DOHH2 (cell line): ENCODE results near the gene SLC46A2.

ENCODE experiments used
- H3F3A ChIP-seq: fragments of 200-600 bp; sonication (generic), shearing (Covaris generic); 2 replicates; pipeline ENCODE4 v1.6.0; 2016; ENCODE audit warnings: antibody characterized with exemption, mild to moderate bottlenecking; ENCODE audit not compliant: control insufficient read depth, insufficient read depth
- H3K27ac ChIP-seq: fragments of 200-600 bp; sonication (generic); 2 replicates; pipeline ENCODE4 v1.5.1; 2014; ENCODE audit warnings: low read depth, mild to moderate bottlenecking, low read length, moderate library complexity
- H3K27me3 ChIP-seq: fragments of 200-600 bp; sonication (generic); 2 replicates; pipeline ENCODE4 v1.6.1; 2014; ENCODE audit warnings: mild to moderate bottlenecking, low read length, mixed read lengths; ENCODE audit not compliant: control insufficient read depth
- H3K36me3 ChIP-seq: fragments of 200-600 bp; sonication (generic); 2 replicates; pipeline ENCODE4 v1.6.1; 2014; ENCODE audit warnings: mild to moderate bottlenecking, low read length, moderate library complexity, mixed read lengths; ENCODE audit not compliant: control insufficient read depth
- H3K4me1 ChIP-seq: fragments of 200-600 bp; sonication (generic); 2 replicates; pipeline ENCODE4 v1.6.1; 2014; ENCODE audit warnings: mild to moderate bottlenecking, low read length, mixed read lengths; ENCODE audit not compliant: control insufficient read depth
- H3K4me2 ChIP-seq: fragments of 200-600 bp; sonication (generic); 2 replicates; pipeline ENCODE4 v1.6.0; 2014; ENCODE audit warnings: mild to moderate bottlenecking, low read length, moderate library complexity
- H3K4me3 ChIP-seq: fragments of 200-600 bp; sonication (generic); 2 replicates; pipeline ENCODE4 v1.5.1; 2014; ENCODE audit warnings: mild to moderate bottlenecking, low read length, mixed read lengths
- H3K79me2 ChIP-seq: fragments of 200-600 bp; sonication (generic); 2 replicates; pipeline ENCODE4 v1.6.1; 2014; ENCODE audit warnings: mild to moderate bottlenecking, low read length, mixed read lengths; ENCODE audit not compliant: control insufficient read depth
- H3K9me2 ChIP-seq: fragments of 200-600 bp; sonication (generic); replicated peaks from 2 replicates; pipeline ENCODE4 v1.6.1; 2014; ENCODE audit warnings: mild to moderate bottlenecking, low read length, mixed read lengths; ENCODE audit not compliant: control insufficient read depth
- H3K9me3 ChIP-seq: fragments of 200-600 bp; sonication (generic); 2 replicates; pipeline ENCODE4 v1.6.1; 2014; ENCODE audit warnings: antibody characterized with exemption, low read length, mixed read lengths; ENCODE audit not compliant: control insufficient read depth, insufficient read depth
- H4K20me1 ChIP-seq: fragments of 200-600 bp; sonication (generic); 2 replicates; pipeline ENCODE4 v1.6.0; 2014; ENCODE audit warnings: low read depth, mild to moderate bottlenecking, antibody characterized with exemption, low read length, moderate library complexity; ENCODE audit not compliant: control insufficient read depth, insufficient read depth
- EZH2phosphoT487 ChIP-seq: fragments of 200-600 bp; sonication (generic); IDR thresholded peaks from 2 replicates; pipeline ENCODE4 v1.6.1; 2017; ENCODE audit warnings: borderline replicate concordance, mild to moderate bottlenecking, antibody characterized with exemption, low read length, moderate library complexity, mixed read lengths
- TF ChIP-seq, protein P1 (sequence below): fragments of 200-600 bp; sonication (generic); IDR thresholded peaks from one replicate; pipeline ENCODE4 v1.5.1; 2014; ENCODE audit warnings: antibody characterized with exemption, mild to moderate bottlenecking, low read depth, low read length; ENCODE audit not compliant: poor library complexity, severe bottlenecking

SLC46A2 gene

DNA sequence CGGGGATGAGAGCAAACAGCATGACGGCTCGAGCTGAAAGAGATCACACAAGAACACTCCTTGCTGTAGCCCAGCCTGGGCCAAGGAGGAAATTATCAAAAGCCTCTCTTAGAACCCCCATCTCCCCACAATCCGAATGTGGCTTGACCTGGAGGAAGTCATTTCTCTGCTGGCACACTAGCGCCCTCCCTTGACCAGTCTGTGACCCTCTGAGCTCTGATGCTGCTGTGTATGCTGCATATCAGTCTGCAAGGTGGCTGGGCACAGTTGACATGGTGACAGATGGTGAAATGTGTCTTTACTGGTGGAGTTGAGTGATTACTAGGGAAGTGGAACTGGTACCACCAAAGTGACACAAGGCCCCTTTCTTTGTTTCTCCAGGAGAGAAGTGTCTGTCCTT, 3.3 kb downstream of the SLC46A2 start:
- no peaks in the 10 kb centered on the region for H3K79me2 ChIP-seq
- TF ChIP-seq, protein P1, sequence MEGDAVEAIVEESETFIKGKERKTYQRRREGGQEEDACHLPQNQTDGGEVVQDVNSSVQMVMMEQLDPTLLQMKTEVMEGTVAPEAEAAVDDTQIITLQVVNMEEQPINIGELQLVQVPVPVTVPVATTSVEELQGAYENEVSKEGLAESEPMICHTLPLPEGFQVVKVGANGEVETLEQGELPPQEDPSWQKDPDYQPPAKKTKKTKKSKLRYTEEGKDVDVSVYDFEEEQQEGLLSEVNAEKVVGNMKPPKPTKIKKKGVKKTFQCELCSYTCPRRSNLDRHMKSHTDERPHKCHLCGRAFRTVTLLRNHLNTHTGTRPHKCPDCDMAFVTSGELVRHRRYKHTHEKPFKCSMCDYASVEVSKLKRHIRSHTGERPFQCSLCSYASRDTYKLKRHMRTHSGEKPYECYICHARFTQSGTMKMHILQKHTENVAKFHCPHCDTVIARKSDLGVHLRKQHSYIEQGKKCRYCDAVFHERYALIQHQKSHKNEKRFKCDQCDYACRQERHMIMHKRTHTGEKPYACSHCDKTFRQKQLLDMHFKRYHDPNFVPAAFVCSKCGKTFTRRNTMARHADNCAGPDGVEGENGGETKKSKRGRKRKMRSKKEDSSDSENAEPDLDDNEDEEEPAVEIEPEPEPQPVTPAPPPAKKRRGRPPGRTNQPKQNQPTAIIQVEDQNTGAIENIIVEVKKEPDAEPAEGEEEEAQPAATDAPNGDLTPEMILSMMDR: peak; percentile 63
- no peak for TF ChIP-seq EZH2phosphoT487
- no peaks in the 10 kb centered on the region for H3K9me2 ChIP-seq
- no peaks in the 10 kb centered on the region for H3K36me3 ChIP-seq
- H3K4me1 ChIP-seq: no peaks in the 10 kb centered on the region
- no peaks in the 10 kb centered on the region for H3K9me3 ChIP-seq
- no peaks in the 10 kb centered on the region for H3K27me3 ChIP-seq
- H3K4me3 ChIP-seq: no peak overlapping the region
- no peaks in the 10 kb centered on the region for H4K20me1 ChIP-seq
- H3F3A ChIP-seq: no peaks in the 10 kb centered on the region
- H3K27ac ChIP-seq: no peak overlapping the region
- H3K4me2 ChIP-seq: no peak overlapping the region

DNA sequence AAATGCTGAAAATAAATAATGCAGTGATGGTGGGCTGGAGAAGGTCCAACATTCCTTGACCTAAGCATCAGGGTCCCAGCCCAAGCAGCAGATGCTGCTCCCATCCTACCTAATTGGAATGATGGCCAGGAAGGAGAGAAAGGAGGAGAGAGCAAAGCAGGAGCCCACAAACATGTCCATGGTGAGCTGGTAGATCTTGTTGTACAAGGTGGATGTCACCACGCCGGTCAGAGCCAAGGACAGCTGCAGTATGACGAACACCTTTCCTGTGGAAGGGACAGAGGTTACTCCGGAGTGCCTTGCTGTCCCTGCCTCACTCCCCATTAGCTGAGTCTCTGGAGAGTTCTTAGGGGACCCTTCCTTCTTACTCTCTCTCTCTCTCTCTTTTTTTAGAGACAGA, 4.3 kb downstream of the SLC46A2 start:
- no peak for TF ChIP-seq EZH2phosphoT487
- TF ChIP-seq, protein P1: no peak
- Histone ChIP-seq H3K9me3 (no peaks in the 10 kb centered on the region), H3K9me2 (no peaks in the 10 kb centered on the region), H3K27ac (no peak overlapping the region), H3K4me2 (no peak overlapping the region), H3F3A (no peaks in the 10 kb centered on the region), H3K36me3 (no peaks in the 10 kb centered on the region), H4K20me1 (no peaks in the 10 kb centered on the region), H3K4me1 (no peaks in the 10 kb centered on the region), H3K79me2 (no peaks in the 10 kb centered on the region), H3K4me3 (no peak overlapping the region), H3K27me3 (no peaks in the 10 kb centered on the region)

- no peaks in the 10 kb centered on the region for H3K27me3 ChIP-seq
- H3F3A ChIP-seq: no peaks in the 10 kb centered on the region
- no peaks in the 10 kb centered on the region for H3K4me1 ChIP-seq
- H3K79me2 ChIP-seq: no peaks in the 10 kb centered on the region
- no peaks in the 10 kb centered on the region for H4K20me1 ChIP-seq
- H3K4me3 ChIP-seq: no peak overlapping the region
- H3K9me2 ChIP-seq: no peaks in the 10 kb centered on the region
- no peaks in the 10 kb centered on the region for H3K9me3 ChIP-seq
- H3K36me3 ChIP-seq: no peaks in the 10 kb centered on the region
- H3K4me2 ChIP-seq: no peak overlapping the region
- no peak overlapping the region for H3K27ac ChIP-seq
- TF ChIP-seq EZH2phosphoT487: no peak
- TF ChIP-seq, protein P1: no peak
Observed at GRCh38 chr9:112885324-112885723, 5.4 kb downstream of the SLC46A2 start.

DNA sequence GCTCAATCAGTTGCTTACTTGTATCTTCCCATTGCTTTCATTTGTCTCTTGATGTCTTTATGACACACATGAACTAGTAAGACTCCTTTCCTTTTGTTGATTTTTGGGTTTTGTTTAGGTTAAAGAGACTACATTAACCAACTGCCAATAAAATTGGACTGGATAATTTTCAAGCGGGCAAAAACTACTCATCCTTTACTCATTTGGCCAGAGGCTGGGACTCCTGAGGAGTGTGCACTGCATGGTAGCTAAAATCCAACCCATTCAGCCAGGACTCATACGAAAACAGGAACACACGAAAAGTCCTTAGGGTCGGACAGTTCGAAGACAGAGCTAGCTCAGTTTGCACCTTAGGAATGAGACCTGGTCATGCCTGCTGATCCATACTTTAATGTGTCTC, 6.0 kb downstream of the SLC46A2 start:
- Histone ChIP-seq H3K27me3 (no peaks in the 10 kb centered on the region), H3K9me3 (no peaks in the 10 kb centered on the region), H3F3A (no peaks in the 10 kb centered on the region), H3K4me1 (no peaks in the 10 kb centered on the region), H3K9me2 (no peaks in the 10 kb centered on the region), H3K27ac (no peak overlapping the region), H3K79me2 (no peaks in the 10 kb centered on the region), H3K4me2 (no peak overlapping the region), H3K4me3 (no peak overlapping the region), H4K20me1 (no peaks in the 10 kb centered on the region), H3K36me3 (no peaks in the 10 kb centered on the region)
- no peak for TF ChIP-seq EZH2phosphoT487
- TF ChIP-seq, protein P1: no peak
